ENCODE results near the gene UGGT2. TPM values are rescaled to one million over a fixed set of nuclear protein-coding genes. Genes with fewer than 3 reads are reported as not detected.
"Not testable (repeated sequence)": the region's sequence is repeated elsewhere in the genome, so short reads cannot be mapped to it uniquely, and the experiment has no call there.

Gene UGGT2
- polyA plus RNA-seq, 1 donor: 55.4 TPM

DNA sequence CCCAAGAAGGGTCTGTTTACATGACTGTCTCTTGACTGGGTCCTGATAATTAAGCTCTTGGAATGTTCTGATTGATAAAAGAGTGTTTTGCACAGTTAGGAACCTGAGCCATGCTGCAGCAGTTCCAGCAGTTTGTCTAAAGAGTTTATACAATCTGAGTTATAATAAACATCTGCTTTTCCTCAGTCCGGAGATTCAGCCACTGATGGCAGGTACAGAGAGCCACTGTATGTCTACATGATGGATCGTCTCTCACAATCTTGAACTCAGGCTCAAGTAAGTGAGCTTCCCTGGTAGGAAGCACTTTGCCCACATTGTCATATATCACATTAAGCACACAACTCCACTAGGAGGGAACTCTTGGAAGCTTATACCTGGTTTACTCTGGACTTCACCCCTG, 84.3 kb downstream of the UGGT2 start:
- no peak for DNase-seq

DNA sequence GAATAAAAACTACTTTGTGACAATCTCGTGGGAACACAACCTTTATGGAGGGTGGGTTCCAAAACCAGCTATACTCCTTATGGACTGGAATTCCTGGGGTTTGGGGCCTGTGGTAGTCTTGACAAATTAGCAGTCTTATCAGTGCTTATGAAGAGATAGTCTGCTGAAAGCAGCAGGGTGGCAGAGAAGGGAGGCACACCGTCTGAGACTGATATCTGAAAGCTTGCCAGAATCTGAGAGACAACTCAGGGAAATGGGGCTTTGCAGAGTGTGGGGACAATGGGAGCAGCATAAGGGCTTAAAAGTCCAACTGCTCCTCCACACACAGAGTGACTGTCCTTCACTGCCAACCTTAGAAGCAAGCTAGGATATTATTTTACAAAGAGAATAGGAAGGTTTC, 95.9 kb downstream of the UGGT2 start:
- no peak for DNase-seq

DNA sequence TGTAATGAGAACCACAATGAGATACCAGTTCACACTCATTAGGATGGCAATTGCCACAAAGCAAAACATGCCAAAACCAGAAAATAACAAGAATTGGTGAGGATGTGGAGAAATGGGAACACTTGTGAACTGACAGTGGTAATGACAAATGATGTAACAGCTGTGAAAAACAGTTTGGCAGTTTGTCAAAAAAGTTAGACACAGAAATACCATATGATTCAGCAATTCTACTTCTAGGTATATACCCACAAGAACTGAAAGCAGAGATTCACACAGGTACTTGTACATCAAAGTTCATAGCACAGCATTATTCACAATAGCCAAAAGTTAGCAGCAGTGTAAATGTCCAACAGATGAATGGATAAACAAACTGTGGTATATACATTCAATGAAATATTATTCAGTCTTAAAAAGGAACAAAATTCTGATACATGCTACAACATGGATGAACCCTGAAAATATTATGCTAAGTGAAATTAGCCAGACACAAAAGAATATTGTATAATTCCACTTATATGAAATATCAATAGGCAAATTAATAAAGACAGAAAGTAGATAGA, 96.5 kb downstream of the UGGT2 start:
- DNase-seq: no peak

DNA sequence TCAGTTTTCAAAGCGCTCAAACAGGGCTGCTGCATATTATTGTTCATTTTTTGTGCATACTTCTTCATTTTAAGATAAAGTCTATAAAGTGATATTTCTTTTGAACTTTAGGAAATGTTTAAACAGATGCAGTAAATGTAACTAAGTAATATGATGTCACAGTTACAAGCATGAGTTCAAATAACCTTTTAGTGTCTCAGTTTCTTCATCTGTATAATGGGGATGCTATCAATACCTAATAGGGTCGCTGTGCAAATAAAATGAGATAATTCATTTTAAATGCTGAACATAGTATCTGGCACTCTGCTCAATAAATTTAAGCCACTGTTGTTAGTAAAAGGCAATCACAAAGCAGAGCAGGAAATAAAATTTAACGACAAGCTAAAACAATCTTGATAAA, 97.5 kb downstream of the UGGT2 start:
- DNase-seq: no peak

DNA sequence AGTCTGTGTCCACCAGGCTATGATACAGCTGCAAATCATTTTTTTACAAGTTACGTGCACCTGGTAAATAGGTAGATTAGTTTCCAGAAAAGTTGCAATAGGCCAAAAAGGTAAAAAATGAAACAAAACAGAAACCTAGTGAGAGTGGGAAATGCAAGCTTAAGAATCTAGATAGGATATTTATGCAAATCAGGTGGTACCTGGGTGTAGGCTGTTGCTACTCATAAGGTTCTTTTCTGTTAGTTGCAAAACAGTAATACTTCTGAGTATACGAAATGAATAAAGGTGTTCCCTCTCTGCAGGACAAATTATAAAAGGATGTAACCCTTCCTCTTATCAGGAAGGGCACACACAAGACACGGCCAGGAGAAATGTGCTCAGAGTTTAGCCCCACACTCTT, 97.9 kb downstream of the UGGT2 start:
- no peak for DNase-seq

DNA sequence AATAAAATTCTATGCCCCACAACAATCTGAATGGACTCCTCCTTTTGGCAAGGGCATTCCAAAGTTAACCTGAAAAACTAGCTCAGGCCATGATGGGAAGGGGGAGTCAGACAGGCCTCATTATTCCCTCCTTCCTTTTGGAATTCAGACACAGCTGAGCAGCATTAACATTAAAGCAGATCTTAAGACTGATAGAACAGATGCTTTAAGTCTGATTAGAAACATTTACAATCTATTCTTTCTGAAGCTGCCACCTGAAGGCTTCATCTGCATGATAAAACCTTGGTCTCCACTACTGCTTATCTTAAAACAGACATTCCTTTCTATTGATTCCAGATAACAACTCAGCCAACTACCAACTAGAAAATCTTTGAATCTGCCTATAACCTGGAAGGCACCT, 98.9 kb downstream of the UGGT2 start:
- no peak for DNase-seq

DNA sequence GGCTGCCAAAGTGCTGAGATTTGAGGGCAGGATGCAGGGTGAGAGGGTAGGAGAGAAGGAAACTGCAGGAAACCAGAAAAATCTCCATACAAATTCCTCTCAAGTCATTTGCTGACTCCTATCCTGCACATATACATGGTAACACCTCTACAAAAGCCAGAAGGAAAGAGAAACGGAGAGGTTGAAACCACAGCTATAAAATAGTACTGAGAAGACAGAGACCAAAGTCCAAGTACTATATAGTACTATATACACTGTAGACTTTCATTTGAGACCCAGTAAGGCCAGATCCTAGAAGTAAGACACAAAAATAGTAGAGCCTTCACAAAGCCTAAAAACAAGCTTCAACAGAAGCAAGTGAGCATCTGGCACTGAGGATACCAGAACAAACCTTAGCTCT, 103.1 kb downstream of the UGGT2 start:
- no peak for DNase-seq

DNA sequence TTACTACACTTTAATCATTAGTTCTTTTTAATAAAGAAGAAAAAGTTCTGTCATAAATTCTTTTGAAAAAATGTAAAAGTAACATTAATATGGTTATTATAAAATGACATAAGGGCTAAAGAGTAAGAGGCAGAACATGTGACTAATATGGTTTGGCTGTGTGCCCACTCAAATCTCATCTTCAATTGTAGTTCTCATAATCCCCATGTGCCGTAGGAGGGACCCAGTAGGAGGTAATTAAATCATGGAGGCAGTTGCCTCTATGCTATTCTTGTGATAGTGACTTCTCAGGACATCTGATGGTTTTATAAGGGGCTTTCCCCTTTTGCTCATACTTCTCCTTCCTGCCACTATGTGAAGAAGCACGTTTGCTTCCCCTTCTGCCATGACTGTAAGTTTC, 104.5 kb downstream of the UGGT2 start:
- DNase-seq: no peak

DNA sequence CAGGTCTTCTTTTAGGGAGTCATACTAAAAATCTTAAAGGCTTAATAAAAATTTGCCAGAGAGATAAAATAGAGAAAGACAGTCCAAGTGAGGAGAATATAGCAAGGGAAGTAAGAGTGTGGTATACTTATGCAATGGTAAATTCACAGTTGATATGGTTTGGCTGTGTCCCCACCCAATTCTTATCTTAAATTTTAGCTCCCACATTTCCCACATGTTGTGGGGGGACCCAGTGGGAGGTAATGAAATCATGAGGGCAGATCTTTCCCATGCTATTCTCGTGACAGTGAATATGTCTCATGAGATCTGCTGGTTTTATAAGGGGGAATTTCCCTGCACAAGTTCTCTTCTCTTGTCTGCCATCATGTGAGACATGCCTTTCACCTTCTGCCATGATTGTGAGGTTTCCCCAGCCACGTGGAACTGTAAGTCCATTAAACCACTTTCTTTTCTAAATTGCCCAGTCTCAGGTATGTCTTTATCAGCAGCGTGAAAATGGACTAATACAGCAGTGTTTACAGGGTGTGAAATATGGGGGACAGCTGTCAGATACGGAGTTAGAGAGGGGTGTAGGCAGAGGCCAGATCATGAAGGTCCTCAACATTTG, 115.4 kb downstream of the UGGT2 start:
- DNase-seq: no peak

DNA sequence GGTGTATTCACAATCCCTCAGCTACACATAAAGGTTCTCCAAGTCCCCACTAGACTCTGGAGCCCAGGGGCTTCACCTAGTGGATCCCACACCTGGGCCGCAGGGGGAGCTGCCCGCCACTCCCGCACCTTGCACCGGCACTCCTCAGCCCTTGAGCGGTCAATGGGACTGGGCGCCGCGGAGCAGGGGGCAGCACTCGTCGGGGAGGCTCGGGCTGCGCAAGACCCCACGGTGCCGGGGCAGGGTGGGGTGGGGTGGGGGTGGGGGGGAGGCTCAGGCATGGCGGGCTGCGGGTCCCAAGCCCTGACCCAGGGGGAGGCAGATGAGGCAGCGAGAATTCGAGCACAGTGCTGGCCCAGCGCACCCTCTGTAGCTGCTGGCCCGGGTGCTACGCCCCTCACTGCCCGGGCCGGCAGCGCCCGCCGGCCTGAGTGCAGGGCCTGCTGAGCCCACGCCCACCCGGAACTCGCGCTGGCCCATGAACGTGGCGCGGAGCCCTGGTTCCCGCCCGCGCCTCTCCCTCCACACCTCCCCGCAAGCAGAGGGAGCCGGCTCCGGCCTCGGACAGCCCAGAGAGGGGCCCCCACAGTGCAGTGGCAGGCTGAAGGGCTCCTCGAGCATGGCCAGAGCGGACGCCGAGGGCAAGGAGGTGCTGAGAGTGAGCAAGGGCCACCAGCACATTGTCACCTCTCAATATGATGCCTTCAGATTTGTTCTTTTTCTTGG, 121.7 kb downstream of the UGGT2 start:
- DNase-seq: no peak

DNA sequence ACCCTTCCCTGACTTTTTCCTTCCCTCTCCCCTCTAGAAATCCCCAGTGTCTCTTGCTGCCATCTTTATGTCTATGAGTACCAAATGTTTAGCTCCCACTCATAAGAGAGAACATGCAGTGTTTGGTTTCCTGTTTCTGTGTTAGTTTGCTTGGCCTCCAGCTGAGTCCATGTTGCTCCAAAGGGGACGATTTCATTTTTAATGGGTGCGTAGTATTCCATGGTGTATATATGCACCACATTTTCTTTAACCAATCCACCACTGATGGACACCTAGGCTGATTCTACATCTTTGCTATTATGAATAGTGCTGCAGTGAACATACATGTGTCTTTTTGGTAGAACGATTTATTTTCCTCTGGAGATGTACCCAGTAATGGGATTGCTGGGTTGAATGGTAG, 123.8 kb downstream of the UGGT2 start:
- DNase-seq: no peak

DNA sequence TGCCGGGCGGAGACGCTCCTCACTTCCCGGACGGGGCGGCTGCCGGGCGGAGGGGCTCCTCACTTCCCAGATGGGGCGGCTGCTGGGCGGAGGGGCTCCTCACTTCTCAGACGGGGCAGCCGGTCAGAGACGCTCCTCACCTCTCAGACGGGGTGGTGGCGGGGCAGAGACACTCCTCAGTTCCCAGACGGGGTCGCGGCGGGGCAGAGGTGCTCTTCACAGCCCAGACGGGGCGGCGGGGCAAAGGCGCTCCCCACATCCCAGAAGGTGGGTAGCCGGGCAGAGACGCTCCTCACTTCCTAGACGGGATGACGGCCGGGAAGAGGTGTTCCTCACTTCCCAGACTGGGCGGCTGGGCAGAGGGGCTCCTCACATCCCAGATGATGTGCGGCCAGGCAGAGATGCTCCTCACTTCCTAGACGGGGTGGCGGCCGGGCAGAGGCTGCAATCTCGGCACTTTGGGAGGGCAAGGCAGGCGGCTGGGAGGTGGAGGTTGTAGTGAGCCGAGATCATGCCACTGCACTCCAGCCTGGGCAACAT, 124.8 kb downstream of the UGGT2 start:
- not testable (repeated sequence) for DNase-seq

DNA sequence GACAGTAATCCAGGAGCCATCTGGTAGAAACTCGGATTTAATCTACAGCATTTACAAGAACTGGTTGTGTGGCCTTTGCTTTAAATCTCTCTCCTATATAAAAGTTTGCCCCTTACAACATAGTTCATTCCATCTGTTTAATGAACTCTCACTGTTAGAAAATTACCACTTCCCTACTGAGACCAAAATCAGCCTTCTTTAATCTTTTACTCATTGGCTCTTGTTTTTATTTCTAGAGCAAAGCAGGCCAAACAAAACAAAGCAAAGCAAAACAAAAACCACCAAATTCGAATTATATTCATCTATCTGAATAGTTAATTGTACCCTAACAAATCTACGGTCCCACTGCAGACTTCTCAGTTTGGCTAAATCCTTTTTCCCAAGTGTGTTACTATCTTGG, 127.0 kb downstream of the UGGT2 start:
- DNase-seq: peak; percentile 10

DNA sequence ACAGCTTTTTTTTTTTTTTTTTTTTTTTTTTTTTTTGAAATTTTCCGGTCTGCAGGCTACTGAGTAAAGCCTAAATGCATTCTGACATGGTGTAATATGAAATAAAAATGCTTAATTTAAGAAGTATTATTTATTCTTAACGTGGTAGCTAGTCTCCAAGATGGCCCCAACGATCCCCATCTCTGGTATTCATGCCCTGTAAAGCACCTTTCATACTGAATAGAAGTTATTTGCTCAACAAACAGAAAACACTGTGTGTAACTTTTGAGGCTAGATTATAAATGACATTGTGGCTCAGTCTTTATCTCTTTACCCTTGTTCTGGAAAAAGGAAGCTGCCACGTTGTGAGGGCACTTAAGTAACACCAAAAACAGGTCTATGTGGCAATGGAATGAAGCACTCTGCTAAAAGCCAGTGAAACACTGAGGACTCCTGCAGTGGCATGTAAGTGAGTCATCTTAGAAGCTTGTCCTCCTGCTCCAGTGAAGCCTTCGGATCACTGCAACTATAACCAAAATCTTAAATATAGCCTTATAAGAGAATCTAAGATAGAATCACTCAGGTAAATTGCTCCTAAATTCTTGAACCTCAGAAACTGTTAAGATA, 128.7 kb downstream of the UGGT2 start:
- no peak for DNase-seq

DNA sequence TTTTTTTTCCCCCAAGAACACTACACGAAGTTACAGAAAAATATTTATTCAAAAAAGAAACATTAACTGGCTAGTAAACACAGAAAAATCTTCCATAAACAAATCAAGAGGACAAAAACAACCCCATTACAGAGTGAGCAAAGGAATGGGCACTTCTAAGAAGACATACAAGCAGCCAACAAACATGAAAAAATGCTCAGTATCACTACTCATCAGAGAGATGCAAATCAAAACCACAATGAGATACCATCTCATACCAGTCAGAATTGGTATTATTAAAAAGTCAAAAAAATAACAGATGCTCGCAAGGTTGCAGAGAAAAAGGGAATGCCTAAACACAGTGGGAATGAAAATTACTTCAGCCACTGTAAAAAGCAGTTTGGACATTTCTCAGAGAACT, 131.7 kb downstream of the UGGT2 start:
- no peak for DNase-seq

DNA sequence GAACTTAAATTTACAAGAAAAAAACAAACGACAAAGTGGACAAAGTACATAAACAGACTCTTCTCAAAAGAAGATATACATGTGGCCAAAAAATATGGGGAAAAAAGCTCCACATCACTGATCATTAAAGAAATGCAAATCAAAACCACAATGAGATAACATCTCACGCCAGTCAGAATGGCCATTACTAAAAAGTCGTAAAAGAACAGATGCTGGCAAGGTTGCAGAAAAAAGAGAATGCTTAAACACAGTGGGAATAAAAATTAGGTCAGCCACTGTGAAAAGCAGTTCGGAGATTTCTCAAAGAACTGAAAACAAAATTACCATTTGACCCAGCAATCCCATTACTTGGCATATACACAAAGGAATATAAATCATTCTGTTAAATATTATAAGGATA, 132.7 kb downstream of the UGGT2 start:
- no peak for DNase-seq

DNA sequence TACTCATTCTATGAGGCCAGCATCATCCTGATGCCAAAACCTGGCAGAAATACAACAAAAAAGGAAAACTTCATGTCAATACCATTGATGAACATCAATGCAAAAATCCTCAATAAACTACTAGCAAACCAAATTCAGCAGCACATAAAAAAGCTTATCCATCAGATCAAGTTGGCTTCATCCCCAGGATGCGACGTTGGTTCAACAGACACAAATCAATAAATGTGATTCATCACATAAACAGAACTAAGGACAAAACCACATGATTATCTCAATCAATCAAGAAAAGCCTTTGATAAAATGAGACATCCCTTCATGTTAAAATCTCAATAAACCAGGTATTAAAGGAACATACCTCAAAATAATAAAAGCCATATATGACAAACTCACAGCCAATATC, 134.3 kb downstream of the UGGT2 start:
- no peak for DNase-seq

DNA sequence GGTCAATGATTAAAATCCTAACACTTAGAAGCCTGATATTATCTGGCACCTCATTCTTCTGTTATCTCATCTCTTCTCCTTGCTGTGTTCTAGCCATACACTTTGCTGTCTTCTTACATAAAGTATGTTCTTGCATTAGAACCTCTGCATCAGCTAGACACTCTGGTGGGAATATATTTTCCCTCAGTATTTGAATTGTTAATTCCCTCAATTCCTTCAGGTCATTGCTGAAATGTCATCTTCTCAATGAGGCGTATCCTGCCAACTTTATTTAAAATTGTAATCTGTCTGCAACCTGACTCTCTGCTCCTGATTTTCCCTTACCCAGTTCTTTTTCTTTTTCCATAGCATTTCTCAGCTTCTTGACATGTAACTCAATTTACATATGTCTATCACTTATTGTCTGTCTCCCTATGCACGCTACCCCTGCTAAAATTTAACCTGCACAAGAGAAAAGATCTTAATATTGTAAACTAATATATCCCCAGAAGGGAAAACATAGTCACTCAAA, 138.2 kb downstream of the UGGT2 start:
- no peak for DNase-seq

DNA sequence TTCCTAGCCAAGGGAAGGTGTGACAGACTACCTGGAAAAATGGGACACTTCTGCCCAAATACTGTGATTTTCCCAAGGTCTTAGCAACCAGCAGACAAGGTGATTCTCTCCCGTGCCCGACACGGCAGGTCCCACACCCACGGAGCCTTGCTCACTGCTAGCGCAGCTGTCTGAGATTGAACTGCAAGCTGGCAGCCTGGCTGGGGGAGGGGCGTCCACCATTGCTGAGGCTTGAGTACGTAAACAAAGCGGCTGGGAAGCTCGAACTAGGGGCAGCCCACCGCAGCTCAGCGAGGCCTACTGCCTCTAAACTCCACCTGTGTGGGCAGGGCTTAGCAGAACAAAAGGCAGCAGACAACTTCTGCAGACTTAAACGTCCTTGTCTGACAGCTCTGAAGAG, 146.2 kb downstream of the UGGT2 start:
- DNase-seq: no peak

DNA sequence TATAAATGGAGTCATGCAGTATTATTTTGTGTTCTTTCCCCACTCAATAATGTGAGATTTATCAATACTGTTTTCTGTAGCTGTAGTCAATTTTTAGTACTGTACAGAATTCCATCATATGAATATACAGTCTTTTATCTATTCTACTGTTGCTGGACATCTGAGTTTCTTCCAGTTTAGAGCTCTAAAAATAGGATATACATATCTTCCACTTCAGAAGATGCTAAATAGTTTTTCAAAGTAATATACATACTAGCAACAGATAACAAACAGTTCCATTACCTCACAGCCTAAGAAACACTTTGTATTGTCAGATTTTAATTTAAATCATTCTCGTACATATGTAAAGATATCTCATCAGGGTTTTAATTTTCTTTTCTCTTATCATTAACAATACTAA, 149.6 kb downstream of the UGGT2 start:
- DNase-seq: no peak

DNA sequence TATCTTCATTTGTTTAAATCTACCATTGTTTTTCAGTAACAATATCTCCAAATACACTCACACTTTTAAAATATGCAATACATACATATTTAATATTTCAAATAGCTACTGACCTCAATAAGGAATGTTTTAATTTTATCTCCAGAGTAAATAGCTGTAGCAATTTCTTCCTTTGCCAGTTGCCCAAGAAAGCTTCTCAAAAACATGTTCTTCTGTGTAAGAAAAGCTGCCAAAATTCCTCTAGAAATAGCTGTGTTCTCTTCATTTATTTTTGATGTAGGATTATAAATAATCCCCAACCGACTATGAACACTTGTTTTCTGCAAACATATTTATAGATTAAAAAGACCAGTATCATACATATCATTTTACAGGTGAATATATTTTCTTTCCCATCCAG, 150.5 kb downstream of the UGGT2 start:
- DNase-seq: no peak

DNA sequence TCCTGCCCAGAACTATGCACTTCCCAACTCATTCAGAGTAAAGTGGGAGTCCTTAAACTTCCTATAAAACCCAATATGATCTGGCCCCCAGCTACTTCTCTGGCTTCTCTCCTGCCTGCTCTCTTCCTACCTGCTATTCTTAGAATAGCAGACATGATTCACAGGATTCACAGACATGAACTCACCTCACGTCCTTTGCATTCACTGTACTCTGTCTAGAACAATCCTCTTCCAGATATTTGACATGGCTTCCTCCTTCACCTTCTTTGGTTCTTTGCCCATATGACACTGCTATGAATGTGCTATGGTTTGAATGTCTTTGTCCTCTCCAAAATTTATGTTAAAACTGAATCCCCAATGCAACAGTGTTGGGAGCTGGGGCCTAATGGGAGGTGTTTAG, 154.9 kb downstream of the UGGT2 start:
- no peak for DNase-seq

DNA sequence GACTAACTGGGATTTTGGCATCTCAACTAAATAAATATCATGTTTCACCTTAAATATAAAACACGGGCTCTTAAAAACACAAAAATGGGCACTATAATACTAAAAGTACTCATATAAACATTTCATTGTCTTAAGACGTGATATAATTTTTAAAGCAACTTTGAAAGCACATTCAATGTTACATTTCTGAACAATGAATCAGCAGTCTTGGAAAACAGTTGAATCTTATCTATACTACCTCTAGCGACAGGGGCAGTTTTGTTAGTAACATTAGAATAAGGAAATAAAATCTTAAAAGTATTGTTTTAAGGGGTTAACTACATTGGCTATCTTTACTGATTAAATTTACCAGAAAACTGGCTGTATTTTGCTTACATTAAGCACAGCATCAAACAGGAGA, 156.9 kb downstream of the UGGT2 start:
- no peak for DNase-seq
